ENCODE measurements around the gene DPY19L1.
"Not testable (repeated sequence)": the region's sequence is repeated elsewhere in the genome, so short reads cannot be mapped to it uniquely, and the experiment has no call there.

Gene DPY19L1

DNA sequence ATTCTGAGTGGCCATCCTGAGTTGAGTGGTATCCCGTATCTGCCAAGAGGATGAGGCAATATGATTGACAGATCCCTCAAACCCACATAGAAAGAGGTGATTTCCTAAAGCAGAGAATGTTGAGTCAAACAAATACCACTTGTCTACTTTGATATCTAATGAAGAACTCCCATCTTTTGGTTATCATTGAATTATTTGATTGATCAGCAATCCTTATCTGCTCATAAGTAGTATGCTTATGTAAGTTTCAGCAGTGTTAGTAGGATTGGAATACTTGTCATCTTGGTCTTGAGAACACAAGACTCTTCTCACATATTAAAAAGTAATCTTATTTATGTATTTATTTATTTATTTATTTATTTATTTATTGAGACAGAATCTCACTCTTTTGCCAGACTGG lies 147.3 kb downstream of the DPY19L1 start:
- no peak overlapping the region for H4K8ac ChIP-seq (ENCODE audit: low read depth, low read length)

GRCh38 chr7:34886856-34887255 lies 150.4 kb downstream of the DPY19L1 start:
- H3K27ac ChIP-seq (ENCODE audit: low read depth, low read length) = no peak overlapping the region
- H2BK15ac ChIP-seq (replicated peaks; ENCODE audit: low read depth) = no peak overlapping the region
- no peak overlapping the region for H4K5ac ChIP-seq (ENCODE audit: low read length)
- H3K18ac ChIP-seq (ENCODE audit: low read length) = no peak overlapping the region
- no peaks in the 10 kb centered on the region for H3K27me3 ChIP-seq (ENCODE audit: insufficient read depth, low read length, poor library complexity)
- no peaks in the 10 kb centered on the region for H3K36me3 ChIP-seq (ENCODE audit: control insufficient read depth, insufficient read depth, low read length)
- no peaks in the 10 kb centered on the region for H3K79me2 ChIP-seq (ENCODE audit: control insufficient read depth, insufficient read depth, low read length)
- no peak overlapping the region for H3K23ac ChIP-seq (ENCODE audit: low read length)
- H2BK120ac ChIP-seq (ENCODE audit: low read depth, low read length) = no peak overlapping the region
- no peak for DNase-seq
- no peak overlapping the region for H3K4me2 ChIP-seq (ENCODE audit: low read length)
- no peak overlapping the region for H4K8ac ChIP-seq (ENCODE audit: low read depth, low read length)
- H2BK5ac ChIP-seq (ENCODE audit: low read length) = no peak overlapping the region
- H3K79me1 ChIP-seq (ENCODE audit: low read length) = no peaks in the 10 kb centered on the region
- H3K56ac ChIP-seq (ENCODE audit: low read length) = no peak overlapping the region
- H3K4ac ChIP-seq (ENCODE audit: low read depth, low read length) = no peak overlapping the region
- H3K9ac ChIP-seq (ENCODE audit: low read length) = no peak overlapping the region
- no peaks in the 10 kb centered on the region for H3K4me1 ChIP-seq (ENCODE audit: control insufficient read depth, low read depth, low read length)
- no peak overlapping the region for H2AK5ac ChIP-seq (ENCODE audit: low read length)
- no peak overlapping the region for H3K4me3 ChIP-seq (ENCODE audit: low read length)

More for the DNA sequence above, 147.3 kb downstream of the DPY19L1 start:
- DNase-seq = no peak
- Histone ChIP-seq H3K4me1 (ENCODE audit: control insufficient read depth, low read depth, low read length) (no peaks in the 10 kb centered on the region), H2BK15ac (replicated peaks; ENCODE audit: low read depth) (no peak overlapping the region), H3K56ac (ENCODE audit: low read length) (no peak overlapping the region), H3K23ac (ENCODE audit: low read length) (no peak overlapping the region), H3K79me2 (ENCODE audit: control insufficient read depth, insufficient read depth, low read length) (no peaks in the 10 kb centered on the region), H3K4ac (ENCODE audit: low read depth, low read length) (no peak overlapping the region), H2BK5ac (ENCODE audit: low read length) (no peak overlapping the region), H3K9ac (ENCODE audit: low read length) (no peak overlapping the region), H3K79me1 (ENCODE audit: low read length) (no peaks in the 10 kb centered on the region), H3K27me3 (ENCODE audit: insufficient read depth, low read length, poor library complexity) (no peaks in the 10 kb centered on the region), H3K27ac (ENCODE audit: low read depth, low read length) (no peak overlapping the region), H4K5ac (ENCODE audit: low read length) (no peak overlapping the region), H3K18ac (ENCODE audit: low read length) (no peak overlapping the region), H2AK5ac (ENCODE audit: low read length) (no peak overlapping the region), H3K4me3 (ENCODE audit: low read length) (no peak overlapping the region), H3K4me2 (ENCODE audit: low read length) (no peak overlapping the region), H3K36me3 (ENCODE audit: control insufficient read depth, insufficient read depth, low read length) (no peaks in the 10 kb centered on the region), H2BK120ac (ENCODE audit: low read depth, low read length) (no peak overlapping the region)
- no CpG with 5 or more reads among the region's 1 CpG for WGBS (ENCODE audit: extremely low coverage, insufficient coverage, low lambda C conversion rate)

- H3K4me3 ChIP-seq (ENCODE audit: low read length); DNase-seq; H4K5ac ChIP-seq (ENCODE audit: low read length); H2BK5ac ChIP-seq (ENCODE audit: low read length); H3K18ac ChIP-seq (ENCODE audit: low read length); H3K79me2 ChIP-seq (ENCODE audit: control insufficient read depth, insufficient read depth, low read length); H2AK5ac ChIP-seq (ENCODE audit: low read length); H3K79me1 ChIP-seq (ENCODE audit: low read length); H3K4me1 ChIP-seq (ENCODE audit: control insufficient read depth, low read depth, low read length); H3K4me2 ChIP-seq (ENCODE audit: low read length); H3K23ac ChIP-seq (ENCODE audit: low read length); H3K56ac ChIP-seq (ENCODE audit: low read length); H3K27ac ChIP-seq (ENCODE audit: low read depth, low read length); H3K36me3 ChIP-seq (ENCODE audit: control insufficient read depth, insufficient read depth, low read length); H3K27me3 ChIP-seq (ENCODE audit: insufficient read depth, low read length, poor library complexity); H2BK120ac ChIP-seq (ENCODE audit: low read depth, low read length); H3K4ac ChIP-seq (ENCODE audit: low read depth, low read length); H2BK15ac ChIP-seq (replicated peaks; ENCODE audit: low read depth); H4K8ac ChIP-seq (ENCODE audit: low read depth, low read length); H3K9ac ChIP-seq (ENCODE audit: low read length): not testable (repeated sequence)
- no CpG with 5 or more reads among the region's 1 CpG for WGBS (ENCODE audit: extremely low coverage, insufficient coverage, low lambda C conversion rate)
Observed at GRCh38 chr7:34883855-34884254, 153.4 kb downstream of the DPY19L1 start.

DNA sequence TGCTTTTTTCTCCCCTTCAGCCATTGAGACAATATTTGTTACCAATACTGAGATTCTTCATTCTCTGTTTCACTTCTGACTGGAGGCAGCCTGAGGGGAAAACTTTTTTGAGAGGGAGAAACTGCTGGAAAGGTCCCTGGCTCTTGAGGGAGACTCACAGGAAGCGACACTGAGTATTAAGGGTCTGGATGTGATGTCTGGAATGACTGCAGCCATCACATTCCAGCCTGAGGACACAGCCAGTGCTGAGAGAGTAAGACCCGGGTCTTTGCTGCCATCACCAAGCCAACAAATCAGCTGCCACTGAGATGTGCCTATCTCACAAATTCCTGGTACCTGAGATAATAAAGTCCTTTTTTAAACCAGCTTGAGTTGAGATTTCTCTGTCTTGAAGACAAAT lies 157.4 kb downstream of the DPY19L1 start:
- Histone ChIP-seq H3K4me3 (ENCODE audit: low read length) (no peak overlapping the region), H3K79me2 (ENCODE audit: control insufficient read depth, insufficient read depth, low read length) (no peaks in the 10 kb centered on the region), H3K56ac (ENCODE audit: low read length) (peak overlapping the region; percentile 17), H2BK5ac (ENCODE audit: low read length) (peak overlapping the region; percentile 23), H3K23ac (ENCODE audit: low read length) (no peak overlapping the region), H3K4ac (ENCODE audit: low read depth, low read length) (peak overlapping the region; percentile 79), H3K79me1 (ENCODE audit: low read length) (no peaks in the 10 kb centered on the region), H3K9ac (ENCODE audit: low read length) (no peak overlapping the region), H4K8ac (ENCODE audit: low read depth, low read length) (no peak overlapping the region), H3K4me2 (ENCODE audit: low read length) (no peak overlapping the region), H3K27me3 (ENCODE audit: insufficient read depth, low read length, poor library complexity) (no peaks in the 10 kb centered on the region), H2AK5ac (ENCODE audit: low read length) (no peak overlapping the region), H3K36me3 (ENCODE audit: control insufficient read depth, insufficient read depth, low read length) (no peaks in the 10 kb centered on the region), H3K18ac (ENCODE audit: low read length) (no peak overlapping the region), H2BK120ac (ENCODE audit: low read depth, low read length) (no peak overlapping the region), H4K5ac (ENCODE audit: low read length) (no peak overlapping the region), H3K27ac (ENCODE audit: low read depth, low read length) (no peak overlapping the region), H3K4me1 (ENCODE audit: control insufficient read depth, low read depth, low read length) (no peaks in the 10 kb centered on the region), H2BK15ac (replicated peaks; ENCODE audit: low read depth) (no peak overlapping the region)
- WGBS (ENCODE audit: extremely low coverage, insufficient coverage, low lambda C conversion rate) = no CpG with 5 or more reads among the region's 2 CpGs
- DNase-seq = peak; percentile 72

DNA sequence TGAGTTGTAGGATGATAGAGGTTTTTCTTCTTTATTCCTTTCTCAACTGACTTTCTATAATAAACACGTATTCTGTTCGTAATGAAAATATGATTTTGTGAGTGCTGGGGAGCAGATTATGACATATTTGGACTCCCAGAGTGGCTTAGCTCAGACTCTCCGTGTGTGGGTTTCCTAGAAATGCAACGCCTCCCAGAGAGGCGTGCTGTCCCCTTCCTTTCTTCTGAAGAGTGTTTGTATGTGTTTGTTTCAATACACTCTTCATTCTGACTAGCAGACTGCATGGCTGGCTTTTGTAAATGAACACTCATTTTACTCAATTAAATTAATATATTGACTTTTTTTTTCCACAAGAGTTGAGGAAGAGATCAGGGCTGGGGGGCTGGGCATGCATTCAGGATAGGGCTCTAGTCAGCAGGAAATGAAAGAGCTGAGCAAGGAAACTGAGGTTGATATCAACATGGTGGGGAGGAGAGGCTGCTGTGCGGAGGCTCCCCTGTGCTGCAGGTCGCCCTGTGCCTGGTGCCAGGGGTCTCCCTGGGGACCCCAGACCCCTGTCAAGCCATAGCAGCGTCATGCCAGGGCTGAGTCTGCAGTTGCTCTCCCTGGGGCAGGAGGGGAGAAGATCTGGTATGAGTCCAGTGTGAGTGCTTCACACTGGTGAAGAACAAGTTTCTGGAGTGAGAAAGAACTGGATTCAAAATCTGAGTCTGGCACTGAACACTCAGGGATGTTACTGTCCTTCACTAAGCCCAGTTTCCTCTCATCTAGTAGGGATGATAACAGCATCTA lies 158.1 kb downstream of the DPY19L1 start:
- not testable (repeated sequence) for H3K79me2 ChIP-seq (ENCODE audit: control insufficient read depth, insufficient read depth, low read length); H2AK5ac ChIP-seq (ENCODE audit: low read length); H4K5ac ChIP-seq (ENCODE audit: low read length); H2BK5ac ChIP-seq (ENCODE audit: low read length); H3K27ac ChIP-seq (ENCODE audit: low read depth, low read length); H2BK15ac ChIP-seq (replicated peaks; ENCODE audit: low read depth); H3K36me3 ChIP-seq (ENCODE audit: control insufficient read depth, insufficient read depth, low read length); H3K4me2 ChIP-seq (ENCODE audit: low read length); H2BK120ac ChIP-seq (ENCODE audit: low read depth, low read length); H3K27me3 ChIP-seq (ENCODE audit: insufficient read depth, low read length, poor library complexity); H3K23ac ChIP-seq (ENCODE audit: low read length); DNase-seq; H3K4ac ChIP-seq (ENCODE audit: low read depth, low read length); H3K9ac ChIP-seq (ENCODE audit: low read length); H3K18ac ChIP-seq (ENCODE audit: low read length); H3K79me1 ChIP-seq (ENCODE audit: low read length); H3K56ac ChIP-seq (ENCODE audit: low read length); H4K8ac ChIP-seq (ENCODE audit: low read depth, low read length); H3K4me3 ChIP-seq (ENCODE audit: low read length); H3K4me1 ChIP-seq (ENCODE audit: control insufficient read depth, low read depth, low read length)
- no CpG with 5 or more reads among the region's 8 CpGs for WGBS (ENCODE audit: extremely low coverage, insufficient coverage, low lambda C conversion rate)

All from mesendoderm (in vitro differentiated cells).